ENCODE measurements around the gene KCNN3.

DNA sequence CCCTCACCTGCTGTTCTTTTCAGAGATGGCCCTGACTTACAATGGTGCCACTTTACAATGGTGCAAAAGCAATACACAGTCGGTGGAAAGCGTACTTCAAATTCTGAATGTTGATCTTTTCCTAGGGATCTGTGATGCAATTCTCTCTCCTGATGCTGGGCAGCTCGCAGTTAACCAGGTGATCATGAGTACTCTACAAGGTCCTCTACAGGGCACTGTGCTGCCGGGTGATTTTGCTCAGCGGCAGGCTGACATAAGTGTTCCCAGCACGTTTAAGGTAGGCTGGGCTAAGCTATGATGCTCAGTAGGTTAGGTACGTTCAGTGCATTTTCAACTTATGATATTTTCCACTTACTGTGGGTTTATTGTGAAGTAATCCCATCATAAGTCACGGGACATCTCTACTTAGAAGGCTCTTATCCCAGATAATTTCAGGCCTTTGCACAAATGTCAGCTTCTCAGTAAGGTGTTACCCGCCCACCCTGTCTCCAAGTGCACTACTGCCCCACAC lies 126.5 kb downstream of the KCNN3 start:
- TF ChIP-seq, protein P1, sequence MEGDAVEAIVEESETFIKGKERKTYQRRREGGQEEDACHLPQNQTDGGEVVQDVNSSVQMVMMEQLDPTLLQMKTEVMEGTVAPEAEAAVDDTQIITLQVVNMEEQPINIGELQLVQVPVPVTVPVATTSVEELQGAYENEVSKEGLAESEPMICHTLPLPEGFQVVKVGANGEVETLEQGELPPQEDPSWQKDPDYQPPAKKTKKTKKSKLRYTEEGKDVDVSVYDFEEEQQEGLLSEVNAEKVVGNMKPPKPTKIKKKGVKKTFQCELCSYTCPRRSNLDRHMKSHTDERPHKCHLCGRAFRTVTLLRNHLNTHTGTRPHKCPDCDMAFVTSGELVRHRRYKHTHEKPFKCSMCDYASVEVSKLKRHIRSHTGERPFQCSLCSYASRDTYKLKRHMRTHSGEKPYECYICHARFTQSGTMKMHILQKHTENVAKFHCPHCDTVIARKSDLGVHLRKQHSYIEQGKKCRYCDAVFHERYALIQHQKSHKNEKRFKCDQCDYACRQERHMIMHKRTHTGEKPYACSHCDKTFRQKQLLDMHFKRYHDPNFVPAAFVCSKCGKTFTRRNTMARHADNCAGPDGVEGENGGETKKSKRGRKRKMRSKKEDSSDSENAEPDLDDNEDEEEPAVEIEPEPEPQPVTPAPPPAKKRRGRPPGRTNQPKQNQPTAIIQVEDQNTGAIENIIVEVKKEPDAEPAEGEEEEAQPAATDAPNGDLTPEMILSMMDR (conservative IDR thresholded peaks at IDR 0.05) = no peak
- no peak for TF ChIP-seq ZFX (IDR thresholded peaks at IDR 0.05)
